Liver (tissue), 3 donors: Measurements from ENCODE around the gene B4GALT6.

ENCODE experiments used
- CTCF ChIP-seq: fragments of 150-350 bp; IDR thresholded peaks from 2 replicates; pipeline ENCODE4 v1.5.1; 2017; ENCODE audit warnings: improper control_type of control experiment, low read depth, low read length; ENCODE audit not compliant: missing input control
- EGR1 ChIP-seq, 2 donors: IDR thresholded peaks; 2 replicates each; pipeline ENCODE4 v1.6.1; 2016 to 2018; ENCODE audit warnings: antibody characterized with exemption in 2 of 2, low read depth in 2 of 2
- GABPA ChIP-seq, 2 donors: IDR thresholded peaks in 1 of 2; conservative IDR thresholded peaks in 1 of 2; 2 replicates each; pipeline ENCODE4 v1.6.1; 2016; ENCODE audit warnings: antibody characterized with exemption in 2 of 2, mild to moderate bottlenecking in 1 of 2, moderate library complexity in 1 of 2
- JUND ChIP-seq, 2 donors: IDR thresholded peaks; 2 replicates each; pipeline ENCODE4 v1.6.1; 2016; ENCODE audit warnings: antibody characterized with exemption in 2 of 2
- RAD21 ChIP-seq, 2 donors: IDR thresholded peaks; 2 replicates each; pipeline ENCODE4 v1.6.1; 2016; ENCODE audit warnings: antibody characterized with exemption in 2 of 2, mild to moderate bottlenecking in 2 of 2
- RXRA ChIP-seq, 2 donors: IDR thresholded peaks; 2 replicates each; pipeline ENCODE4 v1.6.1; 2017 to 2018; ENCODE audit warnings: antibody characterized with exemption in 2 of 2, mild to moderate bottlenecking in 1 of 2
- SP1 ChIP-seq: IDR thresholded peaks from 2 replicates; pipeline ENCODE4 v1.6.1; 2018; ENCODE audit warnings: antibody characterized with exemption, mild to moderate bottlenecking
- TAF1 ChIP-seq: conservative IDR thresholded peaks from 2 replicates; pipeline ENCODE4 v1.6.1; 2016; ENCODE audit warnings: antibody characterized with exemption, mild to moderate bottlenecking
- YY1 ChIP-seq: IDR thresholded peaks from 2 replicates; pipeline ENCODE4 v1.6.1; 2016; ENCODE audit warnings: antibody characterized with exemption, mild to moderate bottlenecking
- ZBTB33 ChIP-seq: IDR thresholded peaks from 2 replicates; pipeline ENCODE4 v1.6.1; 2016; ENCODE audit warnings: antibody characterized with exemption
- TF ChIP-seq, protein P1 (sequence below): IDR thresholded peaks from 2 replicates; pipeline ENCODE4 v1.6.1; 2016; ENCODE audit warnings: antibody characterized with exemption
- TF ChIP-seq, protein P2 (sequence below): IDR thresholded peaks from 2 replicates; pipeline ENCODE4 v1.6.1; 2016; ENCODE audit warnings: antibody characterized with exemption, mild to moderate bottlenecking
- TF ChIP-seq, protein P3 (sequence below): IDR thresholded peaks from 2 replicates; pipeline ENCODE4 v1.6.1; 2016; ENCODE audit warnings: antibody characterized with exemption
- donor health status: healthy.
- donor health status: healthy.

- TF ChIP-seq YY1 (no peak), CTCF (no peak), RAD21 (IDR thresholded peaks at IDR 0.05) (no peak), JUND (IDR thresholded peaks at IDR 0.05) (no peak), EGR1 (IDR thresholded peaks at IDR 0.05; ENCODE audit: low read depth in 2 of 2) (no peak), SP1 (no peak), GABPA (IDR thresholded peaks at IDR 0.05 in 1 of 2, conservative IDR thresholded peaks at IDR 0.05 in 1 of 2) (no peak), TAF1 (no peak), ZBTB33 (no peak), RXRA (IDR thresholded peaks at IDR 0.05) (no peak)
- TF ChIP-seq, protein P1, sequence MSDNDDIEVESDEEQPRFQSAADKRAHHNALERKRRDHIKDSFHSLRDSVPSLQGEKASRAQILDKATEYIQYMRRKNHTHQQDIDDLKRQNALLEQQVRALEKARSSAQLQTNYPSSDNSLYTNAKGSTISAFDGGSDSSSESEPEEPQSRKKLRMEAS: no peak
- TF ChIP-seq, protein P2, sequence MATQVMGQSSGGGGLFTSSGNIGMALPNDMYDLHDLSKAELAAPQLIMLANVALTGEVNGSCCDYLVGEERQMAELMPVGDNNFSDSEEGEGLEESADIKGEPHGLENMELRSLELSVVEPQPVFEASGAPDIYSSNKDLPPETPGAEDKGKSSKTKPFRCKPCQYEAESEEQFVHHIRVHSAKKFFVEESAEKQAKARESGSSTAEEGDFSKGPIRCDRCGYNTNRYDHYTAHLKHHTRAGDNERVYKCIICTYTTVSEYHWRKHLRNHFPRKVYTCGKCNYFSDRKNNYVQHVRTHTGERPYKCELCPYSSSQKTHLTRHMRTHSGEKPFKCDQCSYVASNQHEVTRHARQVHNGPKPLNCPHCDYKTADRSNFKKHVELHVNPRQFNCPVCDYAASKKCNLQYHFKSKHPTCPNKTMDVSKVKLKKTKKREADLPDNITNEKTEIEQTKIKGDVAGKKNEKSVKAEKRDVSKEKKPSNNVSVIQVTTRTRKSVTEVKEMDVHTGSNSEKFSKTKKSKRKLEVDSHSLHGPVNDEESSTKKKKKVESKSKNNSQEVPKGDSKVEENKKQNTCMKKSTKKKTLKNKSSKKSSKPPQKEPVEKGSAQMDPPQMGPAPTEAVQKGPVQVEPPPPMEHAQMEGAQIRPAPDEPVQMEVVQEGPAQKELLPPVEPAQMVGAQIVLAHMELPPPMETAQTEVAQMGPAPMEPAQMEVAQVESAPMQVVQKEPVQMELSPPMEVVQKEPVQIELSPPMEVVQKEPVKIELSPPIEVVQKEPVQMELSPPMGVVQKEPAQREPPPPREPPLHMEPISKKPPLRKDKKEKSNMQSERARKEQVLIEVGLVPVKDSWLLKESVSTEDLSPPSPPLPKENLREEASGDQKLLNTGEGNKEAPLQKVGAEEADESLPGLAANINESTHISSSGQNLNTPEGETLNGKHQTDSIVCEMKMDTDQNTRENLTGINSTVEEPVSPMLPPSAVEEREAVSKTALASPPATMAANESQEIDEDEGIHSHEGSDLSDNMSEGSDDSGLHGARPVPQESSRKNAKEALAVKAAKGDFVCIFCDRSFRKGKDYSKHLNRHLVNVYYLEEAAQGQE: no peak
- TF ChIP-seq, protein P3, sequence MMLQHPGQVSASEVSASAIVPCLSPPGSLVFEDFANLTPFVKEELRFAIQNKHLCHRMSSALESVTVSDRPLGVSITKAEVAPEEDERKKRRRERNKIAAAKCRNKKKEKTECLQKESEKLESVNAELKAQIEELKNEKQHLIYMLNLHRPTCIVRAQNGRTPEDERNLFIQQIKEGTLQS: no peak
Observed at GRCh38 chr18:31618801-31619200, 65.6 kb downstream of the B4GALT6 start.
